Measurements from ENCODE around the gene SLC39A1.

Gene SLC39A1

DNA sequence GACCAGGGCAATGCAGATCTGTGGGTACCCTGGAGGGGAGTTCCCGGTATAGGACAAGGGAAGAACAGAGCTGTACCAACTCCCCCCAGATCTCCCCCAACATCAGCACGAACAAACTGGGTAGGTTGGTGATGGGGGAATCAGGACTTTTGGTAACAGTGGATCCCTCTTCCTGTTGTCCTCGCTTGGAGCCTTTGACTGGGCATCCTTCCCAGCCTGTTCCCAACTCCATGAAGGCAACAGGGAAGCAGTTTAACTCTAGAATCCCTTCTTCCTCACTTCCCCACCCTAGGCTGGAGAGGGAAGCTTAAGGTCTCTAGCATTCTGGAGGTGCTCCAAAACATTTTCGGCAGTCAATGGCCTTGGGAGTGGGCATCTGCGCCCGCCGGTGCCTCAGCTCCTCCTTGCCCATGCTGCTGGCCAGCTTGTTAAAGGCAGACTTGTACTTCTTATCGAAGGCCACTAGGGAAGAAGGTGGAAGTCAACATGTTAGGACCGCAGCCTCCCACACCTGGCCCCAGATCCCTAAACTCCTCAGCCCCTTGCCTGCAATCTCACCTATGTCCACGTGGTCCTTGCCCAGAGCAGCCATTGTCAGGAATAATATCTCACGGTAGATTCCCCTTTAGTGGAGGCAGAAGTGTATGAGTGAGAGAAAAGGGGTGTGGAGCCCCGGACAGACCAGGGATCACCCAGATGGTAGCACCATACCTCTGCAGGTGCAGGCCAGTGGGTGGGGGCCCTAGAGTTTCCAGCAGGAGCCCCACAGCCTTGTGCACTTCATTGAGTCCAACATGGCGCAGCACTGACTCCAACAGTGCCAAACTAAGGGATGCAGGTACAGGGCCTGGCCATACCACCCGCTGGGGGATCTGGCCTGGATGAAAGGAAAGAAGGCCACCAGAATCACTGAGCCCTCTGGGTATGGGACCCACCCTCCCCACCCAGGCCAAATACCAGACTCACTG lies 33.1 kb downstream of the SLC39A1 start:
- in situ Hi-C loops (cut with MboI; ENCODE audit: low sequenced_read_pairs, unreplicated experiment) = no loop called here
- DNase-seq (ENCODE audit: low spot score) = no peak
- TF ChIP-seq, protein P1, sequence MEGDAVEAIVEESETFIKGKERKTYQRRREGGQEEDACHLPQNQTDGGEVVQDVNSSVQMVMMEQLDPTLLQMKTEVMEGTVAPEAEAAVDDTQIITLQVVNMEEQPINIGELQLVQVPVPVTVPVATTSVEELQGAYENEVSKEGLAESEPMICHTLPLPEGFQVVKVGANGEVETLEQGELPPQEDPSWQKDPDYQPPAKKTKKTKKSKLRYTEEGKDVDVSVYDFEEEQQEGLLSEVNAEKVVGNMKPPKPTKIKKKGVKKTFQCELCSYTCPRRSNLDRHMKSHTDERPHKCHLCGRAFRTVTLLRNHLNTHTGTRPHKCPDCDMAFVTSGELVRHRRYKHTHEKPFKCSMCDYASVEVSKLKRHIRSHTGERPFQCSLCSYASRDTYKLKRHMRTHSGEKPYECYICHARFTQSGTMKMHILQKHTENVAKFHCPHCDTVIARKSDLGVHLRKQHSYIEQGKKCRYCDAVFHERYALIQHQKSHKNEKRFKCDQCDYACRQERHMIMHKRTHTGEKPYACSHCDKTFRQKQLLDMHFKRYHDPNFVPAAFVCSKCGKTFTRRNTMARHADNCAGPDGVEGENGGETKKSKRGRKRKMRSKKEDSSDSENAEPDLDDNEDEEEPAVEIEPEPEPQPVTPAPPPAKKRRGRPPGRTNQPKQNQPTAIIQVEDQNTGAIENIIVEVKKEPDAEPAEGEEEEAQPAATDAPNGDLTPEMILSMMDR (IDR thresholded peaks at IDR 0.05; ENCODE audit: borderline replicate concordance, control extremely low read depth, extremely low read depth, insufficient read depth, missing control alignments) = no peak

DNA sequence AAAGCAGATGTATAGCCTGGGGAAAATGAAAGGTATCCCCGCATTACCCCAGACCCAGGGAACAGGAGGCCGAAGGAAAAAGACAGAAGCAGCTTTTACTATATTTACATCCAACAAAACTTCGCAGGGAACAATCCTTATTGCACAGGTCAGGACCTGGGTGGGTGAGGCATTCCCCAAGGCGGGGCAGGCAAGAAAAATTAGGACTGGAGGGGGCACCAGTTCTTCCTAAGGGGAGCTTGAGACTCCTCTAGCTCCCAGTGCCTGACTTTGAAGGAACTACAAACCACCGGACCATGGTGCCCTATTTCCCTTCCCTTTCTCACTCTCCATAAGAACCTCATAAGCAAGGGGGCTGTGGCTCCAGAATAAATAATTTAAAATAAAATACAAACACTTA lies 33.9 kb downstream of the SLC39A1 start:
- in situ Hi-C loops (cut with MboI; ENCODE audit: low sequenced_read_pairs, unreplicated experiment) = no loop called here
- no peak for DNase-seq (ENCODE audit: low spot score)
- TF ChIP-seq, protein P1 (IDR thresholded peaks at IDR 0.05; ENCODE audit: borderline replicate concordance, control extremely low read depth, extremely low read depth, insufficient read depth, missing control alignments) = no peak

DNA sequence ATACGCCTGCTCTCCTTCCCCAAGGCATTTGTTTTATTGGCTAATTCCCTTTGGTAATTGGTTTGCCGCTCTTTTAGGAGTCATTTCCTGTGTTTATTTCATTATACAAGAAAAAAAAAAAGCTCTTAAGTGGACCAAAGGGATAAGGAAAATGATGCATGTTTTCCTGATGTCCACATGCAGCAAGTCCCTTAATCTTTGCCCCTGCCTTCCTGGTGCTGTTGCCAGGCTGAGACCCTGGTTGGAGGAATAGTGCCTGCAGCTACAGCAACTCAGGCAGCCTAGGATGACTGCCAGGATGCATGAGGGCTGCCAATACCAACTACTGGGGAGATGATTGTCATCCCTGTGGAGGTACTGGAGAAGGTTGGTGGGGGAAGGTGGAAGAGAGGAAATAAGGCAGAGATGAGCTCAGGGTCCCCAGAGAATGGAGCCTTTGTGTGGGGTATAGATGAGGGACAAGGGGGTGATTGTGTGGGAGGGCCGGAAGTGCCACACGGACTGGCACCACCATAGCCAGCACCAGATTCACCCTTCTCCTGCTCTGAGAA lies 34.5 kb downstream of the SLC39A1 start:
- in situ Hi-C loops (cut with MboI; ENCODE audit: low sequenced_read_pairs, unreplicated experiment) = no loop called here
- TF ChIP-seq, protein P1 (IDR thresholded peaks at IDR 0.05; ENCODE audit: borderline replicate concordance, control extremely low read depth, extremely low read depth, insufficient read depth, missing control alignments) = no peak
- DNase-seq (ENCODE audit: low spot score) = peak; percentile 12

DNA sequence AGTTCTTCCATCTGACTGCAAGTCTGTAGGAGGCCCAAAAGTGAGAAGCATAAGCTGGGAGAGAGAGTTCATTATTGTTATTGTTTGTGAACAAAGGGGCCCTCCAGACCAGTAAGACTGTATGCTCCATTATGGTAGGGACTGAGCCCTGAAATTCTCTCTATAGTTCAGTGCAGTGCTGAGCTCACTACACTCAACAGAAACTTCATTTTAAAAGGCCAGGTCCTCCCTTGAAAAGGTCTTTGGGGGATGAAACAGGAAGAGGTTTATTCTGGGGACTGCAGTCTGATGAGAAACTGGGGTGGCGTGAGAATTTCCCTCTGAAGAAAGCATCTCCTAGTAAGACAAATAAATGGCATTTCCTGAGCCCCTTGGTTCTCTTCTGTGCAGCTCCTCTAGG lies 35.1 kb downstream of the SLC39A1 start:
- TF ChIP-seq, protein P1 (IDR thresholded peaks at IDR 0.05; ENCODE audit: borderline replicate concordance, control extremely low read depth, extremely low read depth, insufficient read depth, missing control alignments) = no peak
- peak; percentile 66 for DNase-seq (ENCODE audit: low spot score)
- in situ Hi-C loops (cut with MboI; ENCODE audit: low sequenced_read_pairs, unreplicated experiment) = no loop called here

DNA sequence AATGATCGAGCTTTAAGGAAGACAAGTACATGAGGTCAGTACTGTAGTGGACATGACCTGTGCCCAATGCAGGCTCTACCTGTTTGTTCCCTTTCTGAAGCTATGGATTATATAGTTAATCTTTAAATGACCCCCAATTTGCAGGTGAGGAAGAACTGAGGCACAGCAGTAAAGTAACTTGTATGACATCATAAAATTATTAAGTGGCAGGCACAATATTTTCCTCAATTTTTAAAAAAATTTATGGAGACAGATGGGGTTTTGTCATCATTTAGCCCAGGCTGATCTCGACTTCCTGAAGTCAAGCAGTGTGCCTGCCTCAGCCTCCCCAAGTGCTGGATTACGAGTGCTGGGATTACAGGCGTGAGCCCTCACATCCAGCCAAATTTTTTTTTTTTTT lies 36.9 kb downstream of the SLC39A1 start:
- DNase-seq (ENCODE audit: low spot score) = no peak
- TF ChIP-seq, protein P1 (IDR thresholded peaks at IDR 0.05; ENCODE audit: borderline replicate concordance, control extremely low read depth, extremely low read depth, insufficient read depth, missing control alignments) = no peak
- in situ Hi-C loops (cut with MboI; ENCODE audit: low sequenced_read_pairs, unreplicated experiment) = no loop called here

DNA sequence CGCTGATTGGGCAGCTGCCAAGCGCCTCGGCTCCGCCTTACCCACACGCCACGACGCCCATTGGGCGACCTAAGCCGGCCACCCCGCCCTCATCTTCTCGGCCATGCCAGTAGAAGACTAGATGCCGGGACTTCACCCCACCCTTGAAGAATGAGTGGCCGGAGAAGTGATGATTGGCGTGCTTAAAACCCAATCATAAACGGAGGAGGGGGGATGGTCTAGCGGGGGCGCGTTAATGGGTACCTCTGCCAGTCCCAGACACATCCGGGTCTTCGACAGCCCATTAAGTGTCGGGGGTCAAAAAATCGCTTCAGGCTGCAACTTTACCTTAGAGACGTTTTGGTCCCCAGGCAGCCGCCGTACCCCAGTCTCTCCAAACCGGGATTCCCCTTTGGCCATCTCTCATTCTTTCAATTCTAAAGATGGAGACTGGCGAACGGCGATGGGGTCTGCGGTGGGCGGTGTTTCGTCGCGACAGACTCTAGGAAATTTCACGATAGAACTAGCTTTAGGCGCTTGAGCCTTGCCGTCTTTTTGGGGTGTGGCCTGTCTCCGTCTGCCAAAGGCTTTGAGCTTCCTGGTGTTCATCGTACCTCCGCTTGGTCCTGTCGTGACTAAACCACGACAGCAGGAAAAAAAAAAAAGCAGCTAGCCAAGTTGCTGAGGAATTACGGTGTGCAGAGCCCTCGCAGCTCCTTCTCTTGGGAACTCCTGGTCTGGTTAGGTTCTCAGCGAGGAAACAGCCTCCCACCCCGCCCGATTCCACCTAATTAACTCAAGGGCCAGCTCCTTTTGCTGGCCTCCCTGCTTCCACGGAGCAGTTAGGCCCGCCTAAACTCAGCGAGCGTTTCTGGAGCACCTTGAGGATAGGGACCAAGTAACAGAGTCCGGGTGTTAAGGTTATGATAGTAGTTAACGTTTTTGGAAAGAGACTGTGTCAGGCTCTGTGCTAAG lies 40.1 kb downstream of the SLC39A1 start, which contains the start of gene GATAD2B:
Gene GATAD2B, minus strand, starts transcription at position 1 of the 954 bp plus-strand sequence. CDS start 94,625 bp downstream, outside the sequence.
- peak; percentile 97 for DNase-seq (ENCODE audit: low spot score)
- TF ChIP-seq, protein P1 (IDR thresholded peaks at IDR 0.05; ENCODE audit: borderline replicate concordance, control extremely low read depth, extremely low read depth, insufficient read depth, missing control alignments) = no peak
- in situ Hi-C loops (cut with MboI; ENCODE audit: low sequenced_read_pairs, unreplicated experiment) = no loop called here
